AG09319 (cell line): Measurements from ENCODE around the gene TSPAN10.

ENCODE experiments used
- DNase-seq: peaks from one replicate; pipeline ENCODE4 v3.0.0-alpha.2; 2010; ENCODE audit warnings: low read depth; ENCODE audit errors: extremely low read depth
- TF ChIP-seq, protein P1 (sequence below): IDR thresholded peaks from 2 replicates; pipeline ENCODE4 v1.5.1; 2011; ENCODE audit warnings: low read depth, mild to moderate bottlenecking, inconsistent platforms, low read length, moderate library complexity

The TSPAN10 gene

GRCh38 chr17:81652906-81653771 is 16.1 kb downstream of the TSPAN10 start:
- no peak for DNase-seq
- TF ChIP-seq, protein P1, sequence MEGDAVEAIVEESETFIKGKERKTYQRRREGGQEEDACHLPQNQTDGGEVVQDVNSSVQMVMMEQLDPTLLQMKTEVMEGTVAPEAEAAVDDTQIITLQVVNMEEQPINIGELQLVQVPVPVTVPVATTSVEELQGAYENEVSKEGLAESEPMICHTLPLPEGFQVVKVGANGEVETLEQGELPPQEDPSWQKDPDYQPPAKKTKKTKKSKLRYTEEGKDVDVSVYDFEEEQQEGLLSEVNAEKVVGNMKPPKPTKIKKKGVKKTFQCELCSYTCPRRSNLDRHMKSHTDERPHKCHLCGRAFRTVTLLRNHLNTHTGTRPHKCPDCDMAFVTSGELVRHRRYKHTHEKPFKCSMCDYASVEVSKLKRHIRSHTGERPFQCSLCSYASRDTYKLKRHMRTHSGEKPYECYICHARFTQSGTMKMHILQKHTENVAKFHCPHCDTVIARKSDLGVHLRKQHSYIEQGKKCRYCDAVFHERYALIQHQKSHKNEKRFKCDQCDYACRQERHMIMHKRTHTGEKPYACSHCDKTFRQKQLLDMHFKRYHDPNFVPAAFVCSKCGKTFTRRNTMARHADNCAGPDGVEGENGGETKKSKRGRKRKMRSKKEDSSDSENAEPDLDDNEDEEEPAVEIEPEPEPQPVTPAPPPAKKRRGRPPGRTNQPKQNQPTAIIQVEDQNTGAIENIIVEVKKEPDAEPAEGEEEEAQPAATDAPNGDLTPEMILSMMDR, result no peak

DNA sequence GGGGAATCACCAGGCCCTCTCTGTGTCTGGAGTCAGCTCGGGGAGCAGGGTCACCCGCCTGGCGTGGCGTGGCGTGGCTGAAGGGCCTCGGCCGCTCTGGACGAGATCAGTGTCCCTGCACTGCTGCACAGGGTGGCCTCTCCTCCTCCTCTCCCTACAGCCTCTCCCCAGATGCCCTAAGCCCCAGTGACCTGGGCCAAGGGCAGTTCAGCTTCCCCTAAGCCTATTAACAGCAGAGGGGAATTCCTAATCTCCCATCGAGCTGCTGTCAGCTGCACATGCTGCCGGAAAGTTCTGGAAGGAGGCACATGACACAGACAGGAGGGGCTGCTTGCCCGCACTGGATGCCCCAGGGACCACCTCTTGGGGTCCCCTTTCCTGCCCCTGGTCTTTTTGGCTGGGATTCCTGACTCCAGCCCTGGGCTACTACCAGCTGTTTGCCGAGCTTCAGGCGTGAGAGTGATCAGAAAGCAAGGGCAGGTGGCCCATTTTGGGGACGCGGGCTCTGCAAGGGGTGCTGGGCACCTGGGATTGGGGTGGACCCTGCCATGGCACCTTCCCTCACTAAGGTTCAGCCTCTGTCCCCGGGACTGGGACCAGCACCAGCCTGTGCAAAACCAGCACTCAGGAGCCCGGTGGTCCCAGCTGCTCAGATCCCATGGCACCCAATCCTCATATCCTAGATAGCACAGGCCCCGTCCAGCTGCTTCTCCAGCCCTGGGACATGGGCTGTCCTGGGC is 18.6 kb downstream of the TSPAN10 start:
- TF ChIP-seq, protein P1, result no peak
- no peak for DNase-seq

- no peak for DNase-seq
- TF ChIP-seq, protein P1, result no peak
Observed at GRCh38 chr17:81656118-81656743, 19.2 kb downstream of the TSPAN10 start, which contains the start of gene PDE6G. PDE6G (minus strand) TSS chr17:81656542; CDS start chr17:81653305, 3,237 bp downstream.

GRCh38 chr17:81656835-81657234 is 19.8 kb downstream of the TSPAN10 start:
- TF ChIP-seq, protein P1, result no peak
- DNase-seq, result no peak

GRCh38 chr17:81659038-81659437 is 22.0 kb downstream of the TSPAN10 start:
- DNase-seq, result no peak
- TF ChIP-seq, protein P1, result no peak

DNA sequence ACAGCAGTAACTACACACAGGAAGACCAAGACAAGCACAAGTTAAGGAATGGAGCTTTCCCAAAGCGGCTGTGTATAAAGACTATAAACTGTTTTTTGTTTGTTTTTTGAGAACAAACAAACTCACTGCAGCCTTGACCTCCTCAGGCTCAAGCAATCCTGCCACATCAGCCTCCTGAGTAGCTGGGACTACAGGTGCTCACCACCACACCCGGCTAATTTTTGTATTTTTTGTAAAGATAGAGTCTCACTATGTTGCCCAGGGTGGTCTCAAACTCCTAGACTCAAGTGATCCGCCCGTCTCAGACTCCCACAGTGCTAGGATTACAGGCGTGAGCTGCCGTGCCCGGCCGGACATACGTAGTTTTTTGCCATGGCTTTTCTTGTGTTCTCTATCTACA is 23.4 kb downstream of the TSPAN10 start:
- TF ChIP-seq, protein P1, result no peak
- no peak for DNase-seq
